ENCODE measurements around the gene TTC28.
"Not testable (repeated sequence)": the region's sequence is repeated elsewhere in the genome, so short reads cannot be mapped to it uniquely, and the experiment has no call there.

The TTC28 gene

GRCh38 chr22:28585324-28585723 is 94.3 kb downstream of the TTC28 start:
- ChIA-PET POLR2A (no interaction called here), CTCF (interaction anchor here (1.3 to 1.8 kb wide), 2 partner anchors 8 to 20 kb away, joined by 3 to 5 read pairs; no protein-coding TSS in a partner anchor)
- no peak for TF ChIP-seq CTCF (IDR thresholded peaks at IDR 0.05; ENCODE audit: control extremely low read depth, extremely low read depth, low read depth, missing control alignments)
- no peak for DNase-seq (ENCODE audit: extremely low spot score)

- ChIA-PET CTCF (interaction anchor here (1.0 to 1.9 kb wide), 3 partner anchors 16 to 247 kb away, joined by 3 to 5 read pairs (median 3); no protein-coding TSS in a partner anchor), POLR2A (no interaction called here)
Measured at GRCh38 chr22:28582806-28583205, 96.8 kb downstream of the TTC28 start.

GRCh38 chr22:28581016-28581415 is 98.6 kb downstream of the TTC28 start:
- no peak for DNase-seq (ENCODE audit: extremely low spot score)
- TF ChIP-seq CTCF (IDR thresholded peaks at IDR 0.05; ENCODE audit: control extremely low read depth, extremely low read depth, low read depth, missing control alignments), result no peak
- ChIA-PET POLR2A (no interaction called here), CTCF (interaction anchor here (1.4 kb wide), 1 partner anchor 11 kb away, joined by 3 read pairs; no protein-coding TSS in a partner anchor)

More at GRCh38 chr22:28582806-28583205, 96.8 kb downstream of the TTC28 start:
- TF ChIP-seq CTCF (IDR thresholded peaks at IDR 0.05; ENCODE audit: control extremely low read depth, extremely low read depth, low read depth, missing control alignments), result no peak
- no peak for DNase-seq (ENCODE audit: extremely low spot score)

GRCh38 chr22:28576162-28576561 is 103.5 kb downstream of the TTC28 start:
- CTCF ChIA-PET, result interaction anchor here (1.7 kb wide), 1 partner anchor 323 kb away, joined by 4 read pairs; no protein-coding TSS in a partner anchor

GRCh38 chr22:28574159-28574788 is 105.4 kb downstream of the TTC28 start:
- CTCF ChIA-PET, result interaction anchor here (0.7 to 1.8 kb wide), 6 partner anchors 10 to 554 kb away, joined by 3 to 6 read pairs (median 4); no protein-coding TSS in a partner anchor
- POLR2A ChIA-PET, result interaction anchor here (0.7 kb wide), 1 partner anchor 10 kb away, joined by 3 read pairs; no protein-coding TSS in a partner anchor
- TF ChIP-seq CTCF (IDR thresholded peaks at IDR 0.05; ENCODE audit: control extremely low read depth, extremely low read depth, low read depth, missing control alignments), result no peak
- DNase-seq (ENCODE audit: extremely low spot score), result no peak

More at GRCh38 chr22:28576162-28576561, 103.5 kb downstream of the TTC28 start:
- POLR2A ChIA-PET, result no interaction called here
- TF ChIP-seq CTCF (IDR thresholded peaks at IDR 0.05; ENCODE audit: control extremely low read depth, extremely low read depth, low read depth, missing control alignments), result no peak
- DNase-seq (ENCODE audit: extremely low spot score), result no peak

GRCh38 chr22:28570696-28571373 is 108.8 kb downstream of the TTC28 start:
- CTCF ChIA-PET, result no interaction called here
- TF ChIP-seq CTCF (IDR thresholded peaks at IDR 0.05; ENCODE audit: control extremely low read depth, extremely low read depth, low read depth, missing control alignments), result no peak
- POLR2A ChIA-PET, result no interaction called here
- no peak for DNase-seq (ENCODE audit: extremely low spot score)

GRCh38 chr22:28568974-28569373 is 110.7 kb downstream of the TTC28 start:
- CTCF ChIA-PET; POLR2A ChIA-PET; DNase-seq (ENCODE audit: extremely low spot score): not testable (repeated sequence)

Data from GM10248 (cell line).